GM12878 (cell line): ENCODE data around the gene PITPNM2. TPM values are rescaled to one million over a fixed set of nuclear protein-coding genes. Genes with fewer than 3 reads are reported as not detected.

Experiments
- ATAC-seq: fragments of 200-7000 bp; cut with Tn5 transposase; 3 replicates; pipeline ENCODE4 v1.9.1; 2020; ENCODE audit warnings: mild to moderate bottlenecking, moderate library complexity
- BruUV-seq: library from RNA; stranded (reverse); fragments of 400-500 nt; replicated peaks from 2 replicates; lab custom pipeline; 2021; lab: Mats Ljungman, UMichigan
- CTCF ChIA-PET: fragments of 300-600 bp; sonication (Branson Sonifier 250); formaldehyde crosslinking; extraction: SDS; loops from one replicate; lab custom pipeline; 2021; ENCODE audit warnings: inconsistent platforms; lab: Yijun Ruan, JAX
- POLR2A ChIA-PET: fragments of 350-600 bp; formaldehyde crosslinking; extraction: SDS; loops from one replicate; lab custom pipeline; 2021; ENCODE audit warnings: inconsistent platforms; lab: Charles Lee
- RAD21 ChIA-PET: fragments of 300-600 bp; sonication (Branson Sonifier 250); formaldehyde crosslinking; loops from one replicate; lab custom pipeline; 2023; ENCODE audit warnings: antibody characterized with exemption; ENCODE audit not compliant: unreplicated experiment; lab: Charles Lee
- SMC1A ChIA-PET: fragments of 300-600 bp; sonication (Branson Sonifier 250); formaldehyde crosslinking; loops from one replicate; lab custom pipeline; 2023; ENCODE audit not compliant: unreplicated experiment, uncharacterized antibody; lab: Charles Lee
- DNase-seq: peaks from one replicate; pipeline ENCODE4 v3.0.0-alpha.2; 2011; ENCODE audit warnings: low read depth, low spot score
- FAIRE-seq: peaks from 3 replicates; lab custom pipeline; 2011; peaks lifted over from hg19 to GRCh38; lab: Jason Lieb, UNC
- H2AFZ ChIP-seq: 2 replicates; pipeline ENCODE4 v1.6.0; 2011; ENCODE audit warnings: low read depth, low read length, control low read depth; ENCODE audit not compliant: control insufficient read depth
- H3K27ac ChIP-seq: 2 replicates; pipeline ENCODE4 v1.5.1; 2011; ENCODE audit warnings: control low read depth; ENCODE audit not compliant: control insufficient read depth, insufficient read depth
- H3K27me3 ChIP-seq, 2 experiments: replicated peaks in 1 of 2; 2 replicates each; pipeline versions ENCODE4 v1.6.0 to v1.6.1; 2011; ENCODE audit warnings: low read length in 1 of 2; ENCODE audit not compliant: control insufficient read depth in 2 of 2, insufficient read depth in 2 of 2
- H3K36me3 ChIP-seq, 2 experiments: 2 replicates each; pipeline ENCODE4 v1.5.1; 2011; ENCODE audit warnings: low read length in 1 of 2; ENCODE audit not compliant: control insufficient read depth in 2 of 2, insufficient read depth in 2 of 2
- H3K4me1 ChIP-seq: 2 replicates; pipeline ENCODE4 v1.6.1; 2011; ENCODE audit warnings: mild to moderate bottlenecking, low read length, moderate library complexity, mixed read lengths; ENCODE audit not compliant: control insufficient read depth, insufficient read depth
- H3K4me2 ChIP-seq: 2 replicates; pipeline ENCODE4 v1.6.0; 2011; ENCODE audit warnings: control low read depth; ENCODE audit not compliant: control insufficient read depth, insufficient read depth
- H3K4me3 ChIP-seq: fragments of 200-600 bp; sonication (generic); 2 replicates; pipeline ENCODE4 v1.5.1; 2016
- H3K79me2 ChIP-seq: 2 replicates; pipeline ENCODE4 v1.6.0; 2011; ENCODE audit warnings: low read length; ENCODE audit not compliant: control insufficient read depth, insufficient read depth
- H3K9ac ChIP-seq: 2 replicates; pipeline ENCODE4 v1.8.0; 2011; ENCODE audit warnings: low read length, control low read depth, mixed read lengths; ENCODE audit not compliant: control insufficient read depth, insufficient read depth
- H3K9me3 ChIP-seq: replicated peaks from 3 replicates; pipeline ENCODE4 v1.5.1; 2011; ENCODE audit warnings: mild to moderate bottlenecking, low read length; ENCODE audit not compliant: control insufficient read depth, insufficient read depth
- H4K20me1 ChIP-seq: 2 replicates; pipeline ENCODE4 v1.6.0; 2011; ENCODE audit not compliant: control insufficient read depth, insufficient read depth
- ASH2L ChIP-seq: fragments of 300-600, 200-600 bp; sonication (generic); IDR thresholded peaks from 2 replicates; pipeline ENCODE4 v1.6.1; 2017; ENCODE audit warnings: low read depth, mild to moderate bottlenecking, borderline replicate concordance
- BACH1 ChIP-seq: fragments of 450-650 bp; IDR thresholded peaks from 2 replicates; pipeline ENCODE4 v1.6.1; 2017; ENCODE audit warnings: mild to moderate bottlenecking, borderline replicate concordance
- BHLHE40 ChIP-seq, 2 experiments: fragments of 450-650 bp in 1 of 2; IDR thresholded peaks; 2 replicates each; pipeline ENCODE4 v1.6.1; 2011 to 2017; ENCODE audit warnings: low read depth in 2 of 2, borderline replicate concordance in 1 of 2, improper control_type of control experiment in 1 of 2, low read length in 1 of 2, mild to moderate bottlenecking in 1 of 2
- CBFB ChIP-seq: IDR thresholded peaks from 2 replicates; pipeline ENCODE4 v1.6.1; 2016; ENCODE audit warnings: antibody characterized with exemption, low read depth
- EZH2 ChIP-seq: IDR thresholded peaks from 2 replicates; pipeline ENCODE4 v1.6.1; 2012; ENCODE audit warnings: low read depth, mild to moderate bottlenecking, control low read depth, inconsistent platforms, low read length, borderline replicate concordance; ENCODE audit not compliant: control insufficient read depth
- GABPA ChIP-seq: IDR thresholded peaks from 2 replicates; pipeline ENCODE4 v1.6.1; 2014; ENCODE audit warnings: antibody characterized with exemption, low read depth, mild to moderate bottlenecking, inconsistent platforms
- SIN3A ChIP-seq: IDR thresholded peaks from 2 replicates; pipeline ENCODE4 v1.6.1; 2012; ENCODE audit warnings: low read depth, low read length, improper control_type of control experiment
- SRF ChIP-seq, 2 experiments: IDR thresholded peaks; 2 replicates each; pipeline ENCODE4 v1.6.1; 2011; ENCODE audit warnings: low read depth in 2 of 2, low read length in 2 of 2, mild to moderate bottlenecking in 1 of 2, moderate library complexity in 1 of 2
- ZNF207 ChIP-seq: fragments of 450-650 bp; IDR thresholded peaks from 2 replicates; pipeline ENCODE4 v1.6.1; 2014; ENCODE audit warnings: antibody characterized with exemption, mild to moderate bottlenecking, borderline replicate concordance
- WGBS: methylation state at CpG from one replicate; pipeline ENCODE4 v1.1.6; 2016; ENCODE audit warnings: low lambda C conversion rate; ENCODE audit not compliant: insufficient replicate concordance, insufficient coverage; ENCODE audit errors: missing lambda C conversion rate; 5-methylcytosine and 5-hydroxymethylcytosine counted together
- in situ Hi-C: fragments of 300-500 bp; cut with MboI; formaldehyde crosslinking; loops from 9 replicates; pipeline ENCODE4 v1.14.3; 2018; ENCODE audit warnings: mixed read lengths
- intact Hi-C: fragments of 100-400 bp; cut with micrococcal nuclease; formaldehyde crosslinking; loops from one replicate; pipeline ENCODE4 v1.14.2; 2022; ENCODE audit not compliant: unreplicated experiment
- polyA plus RNA-seq, 11 experiments: library from polyadenylated mRNA; depleted of rRNA in 4 of 11; unstranded in 6 of 11; stranded (reverse) in 5 of 11; fragments of >200 nt; fragmentation: Nextera tagmentation in 4 of 11; fragmentation: Illumina TruSeq in 1 of 11; extraction: Ambion mirVana in 4 of 11; extraction: Trizol in 1 of 11; gene quantifications; 1 replicate in 1 of 11; 2 replicates in 10 of 11; pipeline versions ENCODE4 v1.2.1 to v1.2.3, GENCODE V29; 2011 to 2016; ENCODE audit warnings: inconsistent platforms in 2 of 11, missing spikeins in 2 of 11, low read depth in 1 of 11
- total RNA-seq, 4 experiments: library from RNA; depleted of rRNA in 3 of 4; stranded (reverse); fragments of >200 nt in 3 of 4; fragmentation: Illumina TruSeq in 1 of 4; extraction: Trizol in 1 of 4; gene quantifications; 2 replicates each; pipeline versions ENCODE4 v1.2.1 to v1.2.3, GENCODE V29; 2013 to 2021
- TF ChIP-seq, protein P1 (sequence below): IDR thresholded peaks from 2 replicates; pipeline ENCODE4 v1.6.1; 2011; ENCODE audit warnings: borderline replicate concordance, low read depth, mild to moderate bottlenecking, moderate library complexity, low read length; ENCODE audit not compliant: insufficient read depth, poor library complexity, severe bottlenecking
- TF ChIP-seq, protein P2 (sequence below): fragments of 150-350 bp; IDR thresholded peaks from 2 replicates; pipeline ENCODE4 v1.6.1; 2016; ENCODE audit warnings: low read depth, low read length
- TF ChIP-seq, protein P3 (sequence below): fragments of 450-650 bp; IDR thresholded peaks from 2 replicates; pipeline ENCODE4 v1.6.1; 2017; ENCODE audit warnings: mild to moderate bottlenecking, moderate library complexity

The PITPNM2 gene
- total and polyA plus RNA-seq, 10 of the 15 experiments (the other 5 are each of a cell fraction or from before 2014, with no cell fraction given): 0.03 to 1.0 (median 0.24) TPM; not detected in 1

DNA sequence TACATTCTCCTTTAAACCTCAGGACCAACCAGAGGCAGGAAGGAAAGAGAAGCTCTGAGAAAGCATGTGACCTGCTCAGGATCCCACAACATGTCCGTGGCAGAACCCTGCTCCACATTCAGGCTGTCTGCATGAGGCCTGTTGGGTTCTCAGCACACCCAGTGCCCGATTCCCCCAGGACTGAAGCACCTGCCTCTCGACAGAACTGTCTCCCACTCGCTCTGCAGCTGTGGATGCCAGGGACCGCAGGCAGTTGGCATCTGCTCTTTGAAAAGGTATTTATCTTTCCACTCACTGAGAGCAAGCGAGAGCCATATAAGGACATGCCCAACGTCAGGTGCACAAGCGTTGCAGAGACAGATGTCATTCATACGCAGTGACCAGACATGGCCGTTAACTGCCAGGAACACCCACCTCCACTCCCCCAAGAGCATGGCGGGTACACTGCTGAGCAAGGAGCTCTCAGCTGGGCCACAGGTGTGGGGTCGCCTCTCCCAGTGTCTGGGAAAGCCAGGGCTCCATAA is 18.9 kb downstream of the PITPNM2 start:
- Histone ChIP-seq H3K9ac (no peak overlapping the region), H2AFZ (peak overlapping the region; percentile 11), H3K9me3 (no peaks in the 10 kb centered on the region), H3K27me3 (no peaks in the 10 kb centered on the region), H3K36me3 (no peaks in the 10 kb centered on the region), H3K4me1 (no peaks in the 10 kb centered on the region), H3K27ac (no peak overlapping the region), H3K79me2 (no peaks in the 10 kb centered on the region), H3K4me2 (no peak overlapping the region), H4K20me1 (no peaks in the 10 kb centered on the region), H3K4me3 (no peak overlapping the region)
- ATAC-seq (no peak; the same call in 2 of the 3 replicates), FAIRE-seq (no peak), DNase-seq (no peak)
- SMC1A ChIA-PET: no interaction called here
- RAD21 ChIA-PET: no interaction called here
- 30% methylated on average over 12 of the region's 12 CpGs for WGBS
- no TSS peak for BruUV-seq
- CTCF ChIA-PET: no interaction called here
- POLR2A ChIA-PET: no interaction called here
- in situ Hi-C loops: no loop called here
- intact Hi-C loops: no loop called here
- TF ChIP-seq SIN3A (no peak), GABPA (no peak), EZH2 (no peak), SRF (IDR thresholded peaks at IDR 0.05; ENCODE audit: low read depth in 2 of 2, low read length in 2 of 2) (peak; percentile 63 to 78), CBFB (no peak), ZNF207 (no peak), ASH2L (no peak), BHLHE40 (IDR thresholded peaks at IDR 0.05; ENCODE audit: borderline replicate concordance in 1 of 2, low read depth in 2 of 2, low read length in 1 of 2) (0 out of 4 replicates have a peak, but pooled peaks of 1 of the 2 experiments have one; percentile 4), BACH1 (no peak)
- TF ChIP-seq, protein P1, sequence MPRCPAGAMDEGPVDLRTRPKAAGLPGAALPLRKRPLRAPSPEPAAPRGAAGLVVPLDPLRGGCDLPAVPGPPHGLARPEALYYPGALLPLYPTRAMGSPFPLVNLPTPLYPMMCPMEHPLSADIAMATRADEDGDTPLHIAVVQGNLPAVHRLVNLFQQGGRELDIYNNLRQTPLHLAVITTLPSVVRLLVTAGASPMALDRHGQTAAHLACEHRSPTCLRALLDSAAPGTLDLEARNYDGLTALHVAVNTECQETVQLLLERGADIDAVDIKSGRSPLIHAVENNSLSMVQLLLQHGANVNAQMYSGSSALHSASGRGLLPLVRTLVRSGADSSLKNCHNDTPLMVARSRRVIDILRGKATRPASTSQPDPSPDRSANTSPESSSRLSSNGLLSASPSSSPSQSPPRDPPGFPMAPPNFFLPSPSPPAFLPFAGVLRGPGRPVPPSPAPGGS: no peak
- TF ChIP-seq, protein P2, sequence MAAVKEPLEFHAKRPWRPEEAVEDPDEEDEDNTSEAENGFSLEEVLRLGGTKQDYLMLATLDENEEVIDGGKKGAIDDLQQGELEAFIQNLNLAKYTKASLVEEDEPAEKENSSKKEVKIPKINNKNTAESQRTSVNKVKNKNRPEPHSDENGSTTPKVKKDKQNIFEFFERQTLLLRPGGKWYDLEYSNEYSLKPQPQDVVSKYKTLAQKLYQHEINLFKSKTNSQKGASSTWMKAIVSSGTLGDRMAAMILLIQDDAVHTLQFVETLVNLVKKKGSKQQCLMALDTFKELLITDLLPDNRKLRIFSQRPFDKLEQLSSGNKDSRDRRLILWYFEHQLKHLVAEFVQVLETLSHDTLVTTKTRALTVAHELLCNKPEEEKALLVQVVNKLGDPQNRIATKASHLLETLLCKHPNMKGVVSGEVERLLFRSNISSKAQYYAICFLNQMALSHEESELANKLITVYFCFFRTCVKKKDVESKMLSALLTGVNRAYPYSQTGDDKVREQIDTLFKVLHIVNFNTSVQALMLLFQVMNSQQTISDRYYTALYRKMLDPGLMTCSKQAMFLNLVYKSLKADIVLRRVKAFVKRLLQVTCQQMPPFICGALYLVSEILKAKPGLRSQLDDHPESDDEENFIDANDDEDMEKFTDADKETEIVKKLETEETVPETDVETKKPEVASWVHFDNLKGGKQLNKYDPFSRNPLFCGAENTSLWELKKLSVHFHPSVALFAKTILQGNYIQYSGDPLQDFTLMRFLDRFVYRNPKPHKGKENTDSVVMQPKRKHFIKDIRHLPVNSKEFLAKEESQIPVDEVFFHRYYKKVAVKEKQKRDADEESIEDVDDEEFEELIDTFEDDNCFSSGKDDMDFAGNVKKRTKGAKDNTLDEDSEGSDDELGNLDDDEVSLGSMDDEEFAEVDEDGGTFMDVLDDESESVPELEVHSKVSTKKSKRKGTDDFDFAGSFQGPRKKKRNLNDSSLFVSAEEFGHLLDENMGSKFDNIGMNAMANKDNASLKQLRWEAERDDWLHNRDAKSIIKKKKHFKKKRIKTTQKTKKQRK: no peak
- TF ChIP-seq, protein P3, sequence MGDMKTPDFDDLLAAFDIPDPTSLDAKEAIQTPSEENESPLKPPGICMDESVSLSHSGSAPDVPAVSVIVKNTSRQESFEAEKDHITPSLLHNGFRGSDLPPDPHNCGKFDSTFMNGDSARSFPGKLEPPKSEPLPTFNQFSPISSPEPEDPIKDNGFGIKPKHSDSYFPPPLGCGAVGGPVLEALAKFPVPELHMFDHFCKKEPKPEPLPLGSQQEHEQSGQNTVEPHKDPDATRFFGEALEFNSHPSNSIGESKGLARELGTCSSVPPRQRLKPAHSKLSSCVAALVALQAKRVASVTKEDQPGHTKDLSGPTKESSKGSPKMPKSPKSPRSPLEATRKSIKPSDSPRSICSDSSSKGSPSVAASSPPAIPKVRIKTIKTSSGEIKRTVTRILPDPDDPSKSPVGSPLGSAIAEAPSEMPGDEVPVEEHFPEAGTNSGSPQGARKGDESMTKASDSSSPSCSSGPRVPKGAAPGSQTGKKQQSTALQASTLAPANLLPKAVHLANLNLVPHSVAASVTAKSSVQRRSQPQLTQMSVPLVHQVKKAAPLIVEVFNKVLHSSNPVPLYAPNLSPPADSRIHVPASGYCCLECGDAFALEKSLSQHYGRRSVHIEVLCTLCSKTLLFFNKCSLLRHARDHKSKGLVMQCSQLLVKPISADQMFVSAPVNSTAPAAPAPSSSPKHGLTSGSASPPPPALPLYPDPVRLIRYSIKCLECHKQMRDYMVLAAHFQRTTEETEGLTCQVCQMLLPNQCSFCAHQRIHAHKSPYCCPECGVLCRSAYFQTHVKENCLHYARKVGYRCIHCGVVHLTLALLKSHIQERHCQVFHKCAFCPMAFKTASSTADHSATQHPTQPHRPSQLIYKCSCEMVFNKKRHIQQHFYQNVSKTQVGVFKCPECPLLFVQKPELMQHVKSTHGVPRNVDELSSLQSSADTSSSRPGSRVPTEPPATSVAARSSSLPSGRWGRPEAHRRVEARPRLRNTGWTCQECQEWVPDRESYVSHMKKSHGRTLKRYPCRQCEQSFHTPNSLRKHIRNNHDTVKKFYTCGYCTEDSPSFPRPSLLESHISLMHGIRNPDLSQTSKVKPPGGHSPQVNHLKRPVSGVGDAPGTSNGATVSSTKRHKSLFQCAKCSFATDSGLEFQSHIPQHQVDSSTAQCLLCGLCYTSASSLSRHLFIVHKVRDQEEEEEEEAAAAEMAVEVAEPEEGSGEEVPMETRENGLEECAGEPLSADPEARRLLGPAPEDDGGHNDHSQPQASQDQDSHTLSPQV: no peak
